Brain microvascular endothelial cell (primary cell): ENCODE results near the gene YWHAQ.
A peak's percentile ranks its signal among the peaks of the same experiment; 100 is the strongest.

Source experiments
- DNase-seq: peaks from one replicate; pipeline ENCODE4 v3.0.0-alpha.2; 2020
- H3K27ac ChIP-seq: fragments of 250-450 bp; sonication (Bioruptor Pico); 2 replicates; pipeline ENCODE4 v1.5.1; 2020; ENCODE audit warnings: mild to moderate bottlenecking, moderate library complexity
- H3K27me3 ChIP-seq: fragments of 250-450 bp; sonication (Bioruptor Pico); replicated peaks from 2 replicates; pipeline ENCODE4 v1.5.1; 2020; ENCODE audit warnings: mild to moderate bottlenecking
- H3K36me3 ChIP-seq: fragments of 250-450 bp; sonication (Bioruptor Pico); replicated peaks from 2 replicates; pipeline ENCODE4 v1.5.1; 2020; ENCODE audit warnings: mild to moderate bottlenecking
- H3K4me3 ChIP-seq: 2 replicates; pipeline ENCODE4 v1.5.1; 2011; ENCODE audit warnings: low read depth, mild to moderate bottlenecking, control low read depth, low read length, moderate library complexity
- CTCF ChIP-seq: IDR thresholded peaks from 2 replicates; pipeline ENCODE4 v1.5.1; 2011; ENCODE audit warnings: low read depth, mild to moderate bottlenecking, moderate library complexity, low read length, control low read depth, inconsistent platforms; ENCODE audit errors: missing control alignments
- in situ Hi-C: cut with HindIII; loops from 2 replicates; pipeline ENCODE4 v1.10.0; 2017; ENCODE audit warnings: low sequenced_read_pairs, low pct_ligation_motif_present

The YWHAQ gene

GRCh38 chr2:9573013-9573720 is 57.6 kb downstream of the YWHAQ start:
- DNase-seq = no peak
- in situ Hi-C loops = no loop called here
- no peak for TF ChIP-seq CTCF
- H3K27me3 ChIP-seq = no peaks in the 10 kb centered on the region
- H3K27ac ChIP-seq = no peak overlapping the region
- H3K36me3 ChIP-seq = no peaks in the 10 kb centered on the region
- H3K4me3 ChIP-seq = no peak overlapping the region

GRCh38 chr2:9570182-9571060 is 60.4 kb downstream of the YWHAQ start:
- Histone ChIP-seq H3K27me3 (no peaks in the 10 kb centered on the region), H3K36me3 (no peaks in the 10 kb centered on the region), H3K4me3 (no peak overlapping the region), H3K27ac (no peak overlapping the region)
- no peak for DNase-seq
- peak; percentile 39 for TF ChIP-seq CTCF
- in situ Hi-C loops = no loop called here

GRCh38 chr2:9565436-9566153 is 65.2 kb downstream of the YWHAQ start:
- no peak overlapping the region for H3K4me3 ChIP-seq
- no peak for TF ChIP-seq CTCF
- in situ Hi-C loops = no loop called here
- H3K27ac ChIP-seq = peak overlapping the region; percentile 70
- H3K27me3 ChIP-seq = no peaks in the 10 kb centered on the region
- H3K36me3 ChIP-seq = no peaks in the 10 kb centered on the region
- peak; percentile 90 for DNase-seq

GRCh38 chr2:9560628-9561027 is 70.2 kb downstream of the YWHAQ start:
- TF ChIP-seq CTCF = no peak
- Histone ChIP-seq H3K27me3 (no peaks in the 10 kb centered on the region), H3K4me3 (no peak overlapping the region), H3K36me3 (no peaks in the 10 kb centered on the region), H3K27ac (no peak overlapping the region)
- in situ Hi-C loops = no loop called here
- no peak for DNase-seq

- Histone ChIP-seq H3K4me3 (no peak overlapping the region), H3K36me3 (no peaks in the 10 kb centered on the region), H3K27ac (peak overlapping the region; percentile 18), H3K27me3 (no peaks in the 10 kb centered on the region)
- no peak for TF ChIP-seq CTCF
- peak; percentile 68 for DNase-seq
- in situ Hi-C loops = no loop called here
Measured at GRCh38 chr2:9558948-9559381, 71.8 kb downstream of the YWHAQ start.
